NCI-H345 (cell line): ENCODE measurements around the gene TTC33.
"Not testable (repeated sequence)": the region's sequence is repeated elsewhere in the genome, so short reads cannot be mapped to it uniquely, and the experiment has no call there.

ENCODE experiments used
- DNase-seq: peaks from one replicate; lab custom pipeline; 2025; lab: John Stamatoyannopoulos, UW

TTC33 gene

DNA sequence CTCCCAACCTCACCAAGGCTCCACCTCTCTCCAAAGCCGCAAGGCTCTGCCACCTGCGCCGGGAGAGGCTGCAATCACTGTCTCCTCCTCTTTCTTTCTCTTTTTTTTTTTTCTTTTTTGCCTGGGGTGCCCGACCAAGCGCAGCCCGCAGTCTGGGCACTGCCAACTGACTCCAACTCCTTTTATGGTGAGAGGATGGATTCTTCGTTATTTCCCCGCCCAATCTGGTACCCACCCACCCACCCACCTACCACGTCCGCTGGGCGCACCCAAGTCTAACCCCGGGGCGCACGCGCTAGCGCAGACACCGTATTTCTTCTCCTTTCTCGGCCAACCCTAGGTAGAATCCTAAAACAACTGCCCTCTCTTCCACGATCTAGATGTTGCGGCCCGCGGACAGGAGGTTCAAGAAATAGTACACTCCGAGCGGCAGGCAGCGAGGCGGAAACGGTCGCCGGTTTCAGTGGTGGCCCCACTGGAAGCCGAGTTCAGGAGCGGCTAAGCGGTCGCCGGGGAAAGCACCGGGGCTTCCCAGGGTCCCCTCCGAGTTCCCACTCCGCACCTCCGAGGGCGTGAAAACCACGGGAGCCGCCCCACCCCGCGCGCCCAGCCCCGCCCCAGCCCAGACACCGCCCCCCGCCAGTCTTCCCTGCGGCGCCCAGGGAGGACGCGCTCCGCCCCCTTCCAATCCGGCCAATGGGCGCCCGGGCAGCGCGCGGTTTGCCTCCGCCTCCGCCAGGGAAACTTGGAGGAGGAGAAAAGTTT is 76.4 kb downstream of the TTC33 start:
- DNase-seq: peak; percentile 35

DNA sequence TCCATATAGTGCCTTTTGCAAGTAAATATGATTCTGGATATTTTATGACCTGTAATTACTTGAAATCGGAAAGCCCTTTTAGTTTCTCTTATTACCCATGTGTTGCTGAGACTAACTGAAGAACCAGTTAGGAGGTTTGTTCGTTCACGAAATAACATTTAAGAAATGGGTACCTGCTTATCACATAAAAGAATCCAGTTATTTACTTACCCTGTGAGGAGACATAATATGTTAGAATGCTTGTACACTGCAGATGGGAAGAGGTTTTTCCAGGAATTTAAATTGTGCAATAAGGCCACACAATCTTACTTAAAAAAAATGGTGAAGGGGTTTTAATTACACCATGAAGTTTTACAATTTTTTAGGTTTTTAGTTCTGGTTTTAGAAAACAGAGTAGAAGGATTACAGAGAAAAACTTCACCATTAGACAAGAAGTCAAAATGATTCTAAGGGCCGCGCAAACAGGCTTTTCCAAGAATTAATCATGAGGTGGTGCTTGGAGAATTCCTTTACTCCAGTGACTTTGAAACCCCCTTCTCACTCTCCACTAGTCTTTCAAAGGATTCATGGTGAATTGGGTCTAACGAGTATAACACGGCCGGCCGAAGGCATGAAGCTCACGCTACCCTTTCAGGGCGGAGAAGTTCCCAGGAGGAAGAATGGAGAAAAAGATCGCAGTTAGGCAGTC is 77.2 kb downstream of the TTC33 start:
- no peak for DNase-seq

DNA sequence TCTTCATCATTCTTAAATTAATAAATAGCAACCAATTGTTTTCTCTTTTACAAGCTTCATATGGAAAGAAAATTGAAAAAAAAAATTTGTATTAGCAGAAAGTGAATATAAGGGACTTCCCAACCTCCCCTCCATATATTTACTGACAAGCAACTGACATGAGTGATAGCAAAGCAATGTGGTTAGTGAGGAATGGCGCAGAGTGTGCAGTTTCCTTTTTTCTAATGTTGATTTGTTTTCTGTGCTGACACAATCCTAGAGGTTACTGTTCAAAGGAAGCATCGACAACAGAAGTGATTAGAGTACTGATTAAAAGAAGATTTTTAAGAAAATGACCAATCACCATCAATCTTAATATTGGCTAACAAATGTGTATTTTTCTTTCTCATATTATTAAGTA is 77.7 kb downstream of the TTC33 start:
- DNase-seq: no peak

DNA sequence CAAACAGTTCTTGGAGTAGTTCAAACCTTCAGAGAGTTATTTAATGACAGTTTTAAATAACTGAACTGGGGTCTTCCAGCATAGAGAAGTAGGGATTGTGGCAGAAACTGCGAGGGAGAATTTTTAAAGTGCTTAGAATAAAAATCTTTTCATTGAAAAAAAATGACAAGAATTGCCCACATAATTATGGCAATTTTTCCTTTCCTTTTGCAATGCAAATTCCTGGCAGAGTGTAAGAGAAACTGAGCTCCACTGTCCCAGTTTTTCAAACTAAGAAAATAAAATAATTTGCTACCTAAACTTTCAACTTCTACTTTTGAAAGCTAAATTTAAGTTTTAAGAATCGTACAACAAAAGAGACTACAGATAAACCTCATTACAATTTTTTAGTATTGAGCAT is 78.3 kb downstream of the TTC33 start:
- no peak for DNase-seq

DNA sequence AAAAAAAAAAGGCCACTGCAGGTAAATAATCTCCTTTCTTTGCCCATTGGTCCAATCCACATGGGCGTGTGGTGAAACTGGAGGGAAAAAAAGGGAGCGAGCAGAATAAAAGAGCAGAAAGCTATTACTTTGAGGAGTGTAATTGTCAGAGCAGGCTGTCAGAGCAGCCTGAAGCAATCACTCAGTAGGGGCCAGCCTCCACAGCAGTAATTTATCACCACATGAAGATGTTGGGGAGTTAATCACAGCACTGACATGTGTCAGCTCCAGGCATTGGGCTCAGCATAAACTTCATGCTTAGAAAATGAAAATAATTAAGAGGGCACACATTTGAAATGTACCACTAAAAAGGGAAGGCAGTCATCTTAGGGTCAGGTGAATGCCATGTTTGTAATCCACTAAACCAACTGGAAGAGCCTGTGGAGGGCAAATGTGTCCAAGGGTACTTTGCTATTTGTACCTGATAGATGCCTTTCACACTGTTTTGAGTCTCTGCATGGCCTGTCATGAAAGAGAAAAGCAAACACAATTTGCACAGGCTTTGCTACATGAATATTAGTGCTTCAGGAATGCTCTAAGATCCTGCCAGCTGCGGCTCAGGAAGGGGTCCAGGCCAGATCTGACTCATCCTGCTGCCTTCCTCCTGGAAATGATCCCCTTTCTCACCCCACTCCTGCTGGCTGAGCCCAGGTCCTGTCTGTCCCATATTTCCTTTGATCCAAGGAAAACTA is 79.0 kb downstream of the TTC33 start:
- peak; percentile 16 for DNase-seq

DNA sequence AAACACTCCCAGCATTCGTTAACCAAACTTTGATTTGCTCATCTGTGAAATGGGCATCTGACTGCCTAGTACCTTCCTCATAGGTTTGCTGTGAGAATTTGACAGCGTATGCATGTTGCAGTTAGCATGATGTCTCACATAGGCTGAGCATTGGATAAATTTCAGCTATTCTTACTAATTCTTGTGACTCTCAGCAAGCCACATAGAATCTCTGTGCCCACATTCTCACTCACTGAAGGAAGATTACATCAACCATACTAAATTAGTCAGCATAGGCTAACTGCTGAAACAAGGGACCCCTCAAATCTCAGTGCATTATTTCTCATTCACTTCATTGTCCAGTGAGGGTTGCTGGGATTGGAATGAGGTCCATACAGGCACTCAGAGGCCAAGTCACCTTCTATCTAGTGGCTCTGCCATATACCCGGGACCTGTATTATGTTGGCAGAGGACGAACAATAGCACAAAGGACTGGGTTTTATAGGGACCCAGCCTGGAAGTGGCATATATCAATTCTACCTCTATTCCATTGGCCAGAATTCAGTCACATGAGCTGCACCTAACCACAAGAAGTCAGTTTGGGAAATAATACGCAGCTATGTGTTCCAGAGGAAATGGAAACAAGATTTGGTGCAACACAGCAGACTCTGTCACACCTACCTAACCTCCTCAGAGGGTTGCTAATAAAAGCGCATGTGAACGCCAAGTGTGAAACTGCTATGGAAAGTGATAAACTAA is 80.2 kb downstream of the TTC33 start:
- DNase-seq: no peak

DNA sequence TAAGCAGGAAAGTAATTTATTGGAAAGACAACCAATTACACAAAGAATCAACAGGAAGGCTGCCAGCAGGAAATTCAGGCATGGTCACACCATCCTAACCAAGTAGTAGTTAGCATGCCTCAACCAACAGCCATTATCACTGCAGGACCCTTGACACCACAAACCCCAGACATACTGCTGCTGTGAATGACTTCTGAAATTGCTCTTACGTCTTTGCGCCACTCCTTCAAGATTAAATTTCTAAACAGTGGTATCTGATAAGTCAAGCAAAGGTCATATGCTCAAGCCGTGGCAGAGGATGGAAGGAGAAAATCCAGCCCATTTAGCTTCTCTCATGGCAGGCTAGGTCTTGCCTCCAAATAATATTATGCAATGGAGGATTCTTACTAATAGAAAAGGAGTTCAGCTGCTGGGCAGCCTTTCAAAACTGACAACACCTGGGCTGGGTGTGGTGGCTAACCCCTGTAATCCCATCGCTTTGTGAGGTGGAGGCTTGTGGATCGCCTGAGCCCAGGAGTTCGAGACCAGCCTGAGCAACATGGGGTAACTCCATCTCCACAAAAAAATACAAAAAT is 81.0 kb downstream of the TTC33 start:
- DNase-seq: no peak

DNA sequence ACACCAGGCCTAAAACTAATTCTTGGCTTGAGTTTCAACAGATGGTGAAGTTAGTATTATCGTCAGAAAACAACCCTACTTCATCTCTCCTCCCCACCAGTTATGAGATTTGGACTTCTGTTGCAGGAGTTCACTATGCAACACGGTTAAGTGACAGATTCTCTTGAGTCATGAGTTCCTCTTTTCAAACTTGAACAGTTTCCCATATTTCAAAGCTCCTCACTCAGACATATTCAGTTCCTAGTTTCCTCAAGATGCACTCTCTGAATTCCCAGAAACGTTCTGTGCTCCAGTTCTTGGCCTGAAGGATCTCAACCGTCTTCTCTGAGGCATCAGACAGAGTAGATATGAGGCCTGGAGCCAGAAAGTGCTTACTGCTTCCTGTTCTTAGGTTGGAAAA is 83.3 kb downstream of the TTC33 start:
- no peak for DNase-seq

DNA sequence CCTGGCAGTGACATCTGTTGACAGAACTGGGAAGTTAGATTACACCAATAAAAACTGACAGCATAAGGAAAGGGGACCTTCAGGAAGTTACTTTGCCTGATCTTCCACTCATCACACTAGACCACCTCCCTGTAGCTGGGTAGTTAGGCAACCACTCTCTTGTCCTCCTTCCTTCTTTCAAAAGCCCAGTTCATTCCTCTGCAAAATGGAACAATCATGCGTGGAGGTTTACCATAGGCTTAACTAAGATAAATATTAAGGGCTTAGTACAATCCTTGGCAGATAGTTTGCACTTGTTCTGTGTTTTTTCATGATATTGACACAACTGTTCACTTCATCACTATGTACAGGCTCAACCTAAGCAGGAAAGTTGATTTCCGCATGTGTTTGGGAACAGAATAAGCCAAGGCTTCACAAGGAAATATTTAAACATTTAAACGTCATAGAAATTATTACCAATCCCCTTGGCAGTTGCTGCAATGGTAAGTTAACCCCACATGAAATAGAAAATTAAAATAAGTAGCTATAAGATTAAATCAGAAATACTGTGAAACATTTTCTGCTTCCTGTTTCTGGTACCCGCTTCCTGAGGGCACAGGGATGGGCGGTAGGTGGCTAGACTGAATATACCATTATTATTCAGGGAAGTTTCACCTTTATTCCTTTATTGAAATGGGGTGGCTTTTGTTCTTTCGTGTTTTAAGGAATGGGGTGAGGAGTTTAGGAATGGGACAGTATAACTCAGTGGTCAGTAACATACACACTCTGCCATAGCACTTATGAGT is 86.0 kb downstream of the TTC33 start:
- no peak for DNase-seq

DNA sequence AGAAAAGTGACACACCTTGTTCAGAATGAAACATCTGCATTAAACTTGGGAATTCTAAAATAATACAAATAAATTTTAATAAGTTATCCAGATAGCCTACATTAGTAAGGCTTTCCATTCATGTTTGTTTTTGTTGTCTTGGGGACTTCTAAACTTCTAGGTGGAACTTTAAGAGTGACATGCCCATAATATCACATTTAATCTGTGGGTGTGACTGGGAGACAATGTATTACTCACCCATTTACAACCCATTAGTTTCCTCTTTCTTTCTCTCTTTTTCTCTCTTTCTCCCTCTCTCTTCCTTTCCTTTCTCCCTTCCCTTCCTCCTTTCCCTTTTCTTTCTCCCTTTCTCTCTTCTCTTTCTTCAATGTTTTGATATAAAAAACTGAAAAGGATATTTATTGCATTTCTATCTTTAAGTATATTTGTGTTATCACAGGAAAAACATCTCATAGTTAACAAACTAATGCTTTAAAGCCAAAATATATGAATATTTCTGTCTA is 88.5 kb downstream of the TTC33 start:
- DNase-seq: no peak

DNA sequence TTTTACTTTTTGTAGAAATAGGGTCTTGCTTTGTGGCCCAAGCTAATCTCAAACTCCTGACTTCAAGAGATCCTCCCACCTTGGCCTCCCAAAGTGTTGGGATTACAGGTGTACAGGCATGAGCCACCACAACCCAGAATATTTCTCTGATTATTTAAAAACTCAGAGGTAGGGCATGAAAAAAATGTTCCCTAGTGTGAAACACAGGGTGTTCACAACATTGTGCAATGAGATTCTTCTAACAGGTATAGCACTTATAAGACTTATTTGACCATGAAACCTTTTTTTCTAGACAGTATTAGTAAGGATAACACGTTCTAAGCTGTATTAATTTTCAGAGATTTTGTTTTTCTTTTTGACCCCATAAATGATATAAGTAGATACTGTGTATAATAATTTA is 89.1 kb downstream of the TTC33 start:
- DNase-seq: no peak

DNA sequence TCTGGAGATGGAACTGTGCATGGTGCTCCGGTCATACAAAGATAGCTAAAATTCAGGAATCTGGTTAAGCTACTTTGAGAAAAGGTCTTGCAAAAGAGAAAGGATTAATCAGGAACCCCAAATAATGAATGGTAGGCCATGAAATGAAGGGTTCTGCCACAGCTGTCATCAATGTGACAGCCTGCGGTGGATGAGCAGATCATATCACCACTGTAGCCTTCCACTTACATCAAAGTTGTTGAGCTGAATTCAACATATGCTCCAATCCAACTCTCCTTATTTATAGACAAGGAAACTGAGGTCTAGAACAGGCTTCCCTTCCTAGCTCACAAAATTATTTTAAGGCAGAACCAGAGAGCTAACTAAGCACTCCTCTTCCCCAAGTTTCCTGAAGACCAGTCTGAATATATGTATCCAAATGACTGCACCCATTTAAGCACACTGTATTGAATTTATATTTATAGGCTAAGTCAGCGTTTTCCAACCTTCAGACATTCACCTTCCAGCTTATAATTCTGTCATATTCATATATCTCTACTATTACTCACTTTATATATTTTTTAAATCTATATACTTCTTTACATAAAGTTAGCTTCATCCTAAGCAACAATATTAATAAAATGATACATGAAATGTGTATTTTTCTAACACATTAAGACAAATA is 90.0 kb downstream of the TTC33 start:
- no peak for DNase-seq

DNA sequence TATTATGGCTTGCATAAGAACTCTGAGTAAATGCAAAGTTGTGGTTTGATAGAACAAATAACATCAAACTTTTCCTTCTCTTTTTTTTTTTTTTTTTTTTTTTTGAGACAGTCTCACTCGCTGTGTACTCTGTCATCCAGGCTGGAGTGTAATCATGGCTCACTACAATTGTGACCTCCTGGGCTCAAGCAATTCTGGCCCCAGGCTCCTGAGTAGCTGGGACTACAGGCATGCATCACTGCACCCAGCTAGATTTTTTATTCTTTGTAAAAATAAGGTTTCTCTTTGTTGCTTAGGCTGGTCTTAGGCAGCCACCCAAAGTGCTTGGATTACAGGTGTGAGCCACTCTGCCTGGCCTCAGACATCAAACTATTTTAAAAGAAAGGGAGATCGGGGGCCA is 95.0 kb downstream of the TTC33 start:
- no peak for DNase-seq

DNA sequence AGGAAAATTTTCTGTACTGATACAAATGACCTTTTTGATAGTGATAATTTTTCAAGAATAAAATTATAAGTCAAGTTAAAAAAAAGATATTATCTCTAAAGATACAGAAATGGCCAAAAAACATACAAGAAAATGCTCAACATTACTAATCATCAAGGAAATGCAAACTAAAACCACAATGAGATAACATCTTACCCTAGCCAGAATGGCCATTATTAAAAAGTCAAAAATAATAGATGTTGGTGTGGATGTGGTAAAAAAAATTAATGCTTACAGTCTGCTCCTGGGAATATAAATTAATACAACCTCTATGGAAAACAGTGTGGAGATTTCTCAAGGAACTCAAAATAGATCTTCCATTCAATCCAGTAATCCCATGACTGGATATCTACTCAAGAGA is 99.0 kb downstream of the TTC33 start:
- DNase-seq: no peak

DNA sequence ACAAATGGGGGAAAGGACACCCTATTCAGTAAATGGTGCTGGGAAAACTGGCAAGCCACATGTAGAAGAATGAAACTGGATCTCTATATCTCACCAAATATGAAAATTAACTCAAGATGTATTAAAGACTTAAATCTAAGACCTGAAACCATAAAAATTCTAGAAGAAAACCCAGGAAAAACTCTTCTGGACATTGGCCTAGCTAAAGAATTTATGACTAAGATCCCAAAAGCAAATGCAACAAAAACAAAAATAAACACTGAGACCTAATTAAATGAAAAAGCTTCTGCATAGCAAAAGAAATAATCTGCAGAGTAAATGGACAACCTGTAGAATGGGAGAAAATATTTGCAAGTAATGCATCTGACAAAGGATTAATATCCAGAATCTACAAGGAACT is 99.7 kb downstream of the TTC33 start:
- not testable (repeated sequence) for DNase-seq

DNA sequence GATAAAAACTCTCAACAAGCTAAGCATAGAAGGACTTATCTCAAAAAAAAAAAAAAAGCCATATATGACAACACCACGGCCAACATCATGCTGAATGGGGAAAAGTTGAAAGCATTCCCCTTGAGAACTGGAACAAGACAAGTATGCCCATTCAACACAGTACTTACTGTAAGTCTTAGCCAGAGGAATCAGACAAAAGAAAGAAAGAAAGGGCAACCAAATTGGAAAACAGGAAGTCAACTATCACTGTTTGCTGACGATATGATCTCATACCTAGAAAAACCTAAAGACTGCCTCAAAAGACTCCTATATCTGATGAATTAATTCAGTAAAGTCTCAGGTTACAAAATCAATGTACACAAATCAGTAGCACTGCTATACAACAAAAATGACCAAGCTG is 100.6 kb downstream of the TTC33 start:
- DNase-seq: no peak

DNA sequence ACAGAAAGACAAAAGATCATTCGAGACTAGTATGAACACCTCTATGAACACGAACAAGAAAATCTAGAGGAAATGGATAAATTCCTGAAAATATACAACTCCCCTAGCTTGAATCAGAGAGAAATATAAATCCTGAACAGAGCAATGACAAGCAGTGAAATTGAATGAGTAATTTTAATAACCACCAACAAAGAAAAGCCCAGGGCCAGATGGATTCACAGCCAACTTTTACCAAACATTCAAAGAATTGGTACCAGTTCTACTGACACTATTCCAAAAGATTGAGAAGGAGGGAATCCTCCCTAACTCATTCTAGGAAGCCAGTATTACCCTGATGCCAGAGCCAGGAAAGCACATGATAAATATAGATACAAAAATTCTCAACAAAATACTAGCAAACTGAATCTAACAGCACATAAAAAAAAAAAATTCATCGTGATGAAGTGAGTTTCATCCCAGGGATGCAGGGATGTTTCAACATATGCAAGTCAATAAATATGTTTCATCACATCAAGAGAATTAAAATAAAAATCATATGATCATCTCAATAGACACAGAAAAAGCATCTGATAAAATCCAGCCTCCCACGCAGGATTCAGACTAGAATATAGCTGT is 101.3 kb downstream of the TTC33 start:
- DNase-seq: no peak

DNA sequence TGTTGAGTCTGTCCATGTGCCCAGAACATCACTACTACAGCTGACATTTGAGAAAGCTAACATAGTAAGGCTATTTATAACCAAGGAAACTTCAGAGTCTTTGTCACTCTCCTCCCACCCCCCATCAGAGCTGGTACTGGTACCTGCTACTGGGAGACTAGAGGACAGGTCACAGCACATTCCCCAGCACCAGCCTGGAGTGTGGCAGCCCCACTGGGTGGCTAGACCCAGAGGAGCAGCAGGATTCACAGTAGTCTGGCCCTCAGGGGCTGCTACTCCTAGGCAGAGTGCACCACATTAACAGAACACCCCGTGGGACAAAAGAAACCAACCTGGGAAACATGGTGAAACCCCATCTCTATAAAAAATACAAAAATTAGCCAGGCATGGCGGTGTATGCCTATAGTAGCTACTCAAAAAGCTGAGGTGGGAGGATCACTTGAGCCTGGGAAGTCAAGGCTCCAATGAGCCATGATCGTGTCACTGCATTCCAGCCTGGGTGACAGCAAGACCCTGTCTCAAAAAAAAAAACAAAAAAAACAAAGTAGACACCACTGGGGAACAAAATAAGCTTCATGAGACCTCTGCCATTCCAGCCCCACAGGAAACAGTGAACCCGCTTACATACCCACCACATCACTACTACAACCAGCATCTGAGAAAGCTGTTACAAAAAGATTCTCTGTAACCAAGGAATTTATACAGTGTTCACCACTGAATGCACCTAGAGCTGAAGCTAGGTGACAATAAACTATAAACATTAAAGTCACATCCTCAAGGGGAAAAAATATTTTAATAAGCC is 102.3 kb downstream of the TTC33 start:
- no peak for DNase-seq
